ENCODE data around the gene VAC14. TPM values are rescaled to one million over a fixed set of nuclear protein-coding genes. Genes with fewer than 3 reads are reported as not detected.
A peak's percentile ranks its signal among the peaks of the same experiment; 100 is the strongest.

VAC14 gene
- total RNA-seq, 1 donor from 2014 or later: 75.1 TPM

- peak overlapping the region in 1 of 2 donors; percentile 91 for H3K4me3 ChIP-seq
- H3K36me3 ChIP-seq: peaks cover 20 to 29% of the 10 kb centered on the region in 2 donors
- peaks cover 18 to 59% of the 10 kb centered on the region in 2 donors for H3K4me1 ChIP-seq
- no peaks in the 10 kb centered on the region for H3K9me3 ChIP-seq
- intact Hi-C loops (cut with DNase I): loop anchor here (10.0 kb wide), 1 partner anchor 882 kb away; no protein-coding TSS in a partner anchor
- DNase-seq (ENCODE audit: low spot score in 2 of 2): no peak
- no peaks in the 10 kb centered on the region for H3K27me3 ChIP-seq
- TF ChIP-seq, protein P1, sequence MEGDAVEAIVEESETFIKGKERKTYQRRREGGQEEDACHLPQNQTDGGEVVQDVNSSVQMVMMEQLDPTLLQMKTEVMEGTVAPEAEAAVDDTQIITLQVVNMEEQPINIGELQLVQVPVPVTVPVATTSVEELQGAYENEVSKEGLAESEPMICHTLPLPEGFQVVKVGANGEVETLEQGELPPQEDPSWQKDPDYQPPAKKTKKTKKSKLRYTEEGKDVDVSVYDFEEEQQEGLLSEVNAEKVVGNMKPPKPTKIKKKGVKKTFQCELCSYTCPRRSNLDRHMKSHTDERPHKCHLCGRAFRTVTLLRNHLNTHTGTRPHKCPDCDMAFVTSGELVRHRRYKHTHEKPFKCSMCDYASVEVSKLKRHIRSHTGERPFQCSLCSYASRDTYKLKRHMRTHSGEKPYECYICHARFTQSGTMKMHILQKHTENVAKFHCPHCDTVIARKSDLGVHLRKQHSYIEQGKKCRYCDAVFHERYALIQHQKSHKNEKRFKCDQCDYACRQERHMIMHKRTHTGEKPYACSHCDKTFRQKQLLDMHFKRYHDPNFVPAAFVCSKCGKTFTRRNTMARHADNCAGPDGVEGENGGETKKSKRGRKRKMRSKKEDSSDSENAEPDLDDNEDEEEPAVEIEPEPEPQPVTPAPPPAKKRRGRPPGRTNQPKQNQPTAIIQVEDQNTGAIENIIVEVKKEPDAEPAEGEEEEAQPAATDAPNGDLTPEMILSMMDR (IDR thresholded peaks at IDR 0.05): no peak
- peak overlapping the region; percentile 74 to 84 for H3K27ac ChIP-seq
Observed at GRCh38 chr16:70682239-70683145, 118.5 kb downstream of the VAC14 start.

GRCh38 chr16:70681382-70682238 is 119.3 kb downstream of the VAC14 start:
- TF ChIP-seq, protein P1 (IDR thresholded peaks at IDR 0.05): no peak
- H3K4me1 ChIP-seq: peaks cover 18 to 53% of the 10 kb centered on the region in 2 donors
- no peaks in the 10 kb centered on the region for H3K27me3 ChIP-seq
- peak overlapping the region in 1 of 2 donors; percentile 91 for H3K4me3 ChIP-seq
- no peaks in the 10 kb centered on the region for H3K9me3 ChIP-seq
- H3K27ac ChIP-seq: peak overlapping the region; percentile 74 to 84
- peaks cover 26 to 37% of the 10 kb centered on the region in 2 donors for H3K36me3 ChIP-seq
- intact Hi-C loops (cut with DNase I): loop anchor here (10.0 kb wide), 1 partner anchor 883 kb away; no protein-coding TSS in a partner anchor
- no peak for DNase-seq (ENCODE audit: low spot score in 2 of 2)

DNA sequence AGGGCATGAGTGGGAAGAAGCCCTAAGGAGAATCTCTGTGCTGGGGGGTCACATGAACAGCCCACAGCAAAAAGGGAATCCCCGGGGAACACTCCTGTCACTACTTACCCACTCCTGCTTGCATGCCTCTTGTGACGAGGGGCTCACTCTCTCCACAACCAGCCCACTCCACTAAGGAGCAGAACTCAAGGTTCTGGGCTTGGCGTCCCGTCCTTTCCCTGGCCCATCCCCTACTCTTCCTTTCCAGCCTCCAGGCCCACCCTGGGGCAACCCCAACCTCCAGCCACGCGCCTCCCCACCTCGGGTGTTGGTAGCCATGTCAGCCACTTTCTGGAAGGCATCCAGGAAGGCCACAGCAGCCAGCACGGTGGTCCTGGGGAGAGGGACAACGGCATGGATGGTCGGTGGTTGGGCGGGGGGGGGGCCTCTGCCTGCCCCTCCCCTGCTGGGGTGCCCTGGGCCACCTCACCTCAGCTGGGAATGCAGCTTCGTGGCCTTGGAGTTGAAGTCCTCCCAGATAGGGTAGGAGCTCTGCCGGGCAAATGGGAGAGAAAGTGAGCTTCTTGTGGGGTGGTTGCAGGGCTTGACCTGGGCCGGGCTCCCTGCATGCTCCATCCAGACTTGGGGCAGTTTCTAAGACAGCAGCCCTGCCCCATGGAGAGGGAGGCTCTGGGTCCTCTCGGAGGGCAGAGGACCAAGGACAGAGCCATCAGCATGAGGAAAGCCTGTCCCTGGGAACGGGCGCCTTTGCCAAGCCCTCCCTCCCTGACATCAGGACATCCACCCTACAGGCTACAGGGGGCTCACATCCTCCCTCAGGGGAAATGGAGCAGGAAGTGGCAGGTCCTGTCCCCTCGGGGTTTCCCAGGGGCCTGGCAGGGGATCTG is 120.2 kb downstream of the VAC14 start:
- H3K36me3 ChIP-seq: peaks cover 35 to 46% of the 10 kb centered on the region in 2 donors

GRCh38 chr16:70679671-70680494 is 121.1 kb downstream of the VAC14 start:
- Histone ChIP-seq H3K4me3 (no peak overlapping the region), H3K36me3 (peaks cover 43 to 55% of the 10 kb centered on the region in 2 donors), H3K4me1 (peaks cover 18 to 47% of the 10 kb centered on the region in 2 donors), H3K9me3 (no peaks in the 10 kb centered on the region), H3K27ac (peak overlapping the region; percentile 74 to 84), H3K27me3 (no peaks in the 10 kb centered on the region)
- intact Hi-C loops (cut with DNase I): loop anchor here (1.0 to 10.0 kb wide), 3 partner anchors 58 to 885 kb away; no protein-coding TSS in a partner anchor
- TF ChIP-seq, protein P1 (IDR thresholded peaks at IDR 0.05): peak; percentile 26 to 85 (median 41)
- no peak for DNase-seq (ENCODE audit: low spot score in 2 of 2)

More for the DNA sequence above, 120.2 kb downstream of the VAC14 start:
- intact Hi-C loops (cut with DNase I): loop anchor here (1.0 to 10.0 kb wide), 3 partner anchors 58 to 884 kb away; no protein-coding TSS in a partner anchor
- H3K27me3 ChIP-seq: no peaks in the 10 kb centered on the region
- peak overlapping the region; percentile 74 to 84 for H3K27ac ChIP-seq
- no peaks in the 10 kb centered on the region for H3K9me3 ChIP-seq
- DNase-seq (ENCODE audit: low spot score in 2 of 2): no peak
- H3K4me1 ChIP-seq: peaks cover 18 to 48% of the 10 kb centered on the region in 2 donors
- H3K4me3 ChIP-seq: peak overlapping the region in 1 of 2 donors; percentile 91
- TF ChIP-seq, protein P1 (IDR thresholded peaks at IDR 0.05): no peak

Data from ascending aorta (tissue), 2 donors.